ENCODE data around the gene KRTAP21-3. TPM values are rescaled to one million over a fixed set of nuclear protein-coding genes. Genes with fewer than 3 reads are reported as not detected.

Gene KRTAP21-3
- total and polyA plus RNA-seq, 8 donors, result not detected

DNA sequence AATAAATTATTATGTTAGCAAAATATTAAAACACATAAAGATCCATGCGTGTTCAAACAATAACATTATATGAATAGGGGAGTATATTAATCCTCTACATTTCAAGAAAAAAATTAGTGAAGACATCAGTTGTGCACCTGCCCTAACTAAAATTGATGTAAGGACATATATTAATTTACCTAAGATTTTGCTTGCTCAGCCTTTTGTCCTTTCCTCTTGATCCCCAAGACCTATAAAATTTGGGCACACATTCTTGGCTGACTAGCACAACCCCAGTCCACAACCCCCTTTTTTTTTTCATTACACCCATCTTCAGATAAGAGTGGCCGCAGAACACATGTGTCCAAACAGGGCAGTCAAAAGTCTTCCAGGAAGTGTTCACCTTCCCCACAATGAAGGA lies 21.9 kb upstream of the KRTAP21-3 start:
- DNase-seq (no peak), ATAC-seq (no peak), FAIRE-seq (no peak)
- TF ChIP-seq, protein P1, sequence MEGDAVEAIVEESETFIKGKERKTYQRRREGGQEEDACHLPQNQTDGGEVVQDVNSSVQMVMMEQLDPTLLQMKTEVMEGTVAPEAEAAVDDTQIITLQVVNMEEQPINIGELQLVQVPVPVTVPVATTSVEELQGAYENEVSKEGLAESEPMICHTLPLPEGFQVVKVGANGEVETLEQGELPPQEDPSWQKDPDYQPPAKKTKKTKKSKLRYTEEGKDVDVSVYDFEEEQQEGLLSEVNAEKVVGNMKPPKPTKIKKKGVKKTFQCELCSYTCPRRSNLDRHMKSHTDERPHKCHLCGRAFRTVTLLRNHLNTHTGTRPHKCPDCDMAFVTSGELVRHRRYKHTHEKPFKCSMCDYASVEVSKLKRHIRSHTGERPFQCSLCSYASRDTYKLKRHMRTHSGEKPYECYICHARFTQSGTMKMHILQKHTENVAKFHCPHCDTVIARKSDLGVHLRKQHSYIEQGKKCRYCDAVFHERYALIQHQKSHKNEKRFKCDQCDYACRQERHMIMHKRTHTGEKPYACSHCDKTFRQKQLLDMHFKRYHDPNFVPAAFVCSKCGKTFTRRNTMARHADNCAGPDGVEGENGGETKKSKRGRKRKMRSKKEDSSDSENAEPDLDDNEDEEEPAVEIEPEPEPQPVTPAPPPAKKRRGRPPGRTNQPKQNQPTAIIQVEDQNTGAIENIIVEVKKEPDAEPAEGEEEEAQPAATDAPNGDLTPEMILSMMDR (IDR thresholded peaks at IDR 0.05), result no peak
- no peak overlapping the region for H3K4me3 ChIP-seq
- H3K36me3 ChIP-seq, result no peaks in the 10 kb centered on the region
- no peaks in the 10 kb centered on the region for H3K9me3 ChIP-seq
- WGBS, 2 donors, result 71 to 86% methylated on average over 2 of the region's 2 CpGs
- no peak overlapping the region for H3K27ac ChIP-seq
- H3K27me3 ChIP-seq, result no peaks in the 10 kb centered on the region
- intact Hi-C loops (cut with DNase I), result no loop called here
- no peaks in the 10 kb centered on the region for H3K4me1 ChIP-seq

DNA sequence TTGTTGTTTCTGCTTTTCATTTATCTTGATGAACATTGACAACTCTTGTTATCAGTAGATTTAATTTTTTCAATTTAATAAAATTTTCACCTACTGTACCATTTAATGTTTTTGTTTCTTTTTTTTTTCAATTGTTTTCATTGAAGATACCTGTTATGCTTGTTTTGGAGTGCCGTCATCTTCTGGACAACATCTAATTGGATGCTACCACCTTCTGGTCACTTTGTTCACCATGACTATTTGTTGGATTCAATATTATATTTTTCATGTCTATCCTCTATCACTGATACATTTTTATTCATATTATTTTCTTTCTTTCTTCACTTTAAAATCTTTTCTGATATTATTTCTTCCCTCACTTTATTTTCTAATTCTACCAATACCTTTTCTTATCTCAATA lies 14.4 kb upstream of the KRTAP21-3 start:
- Histone ChIP-seq H3K27ac (no peak overlapping the region), H3K4me3 (no peak overlapping the region), H3K9me3 (no peaks in the 10 kb centered on the region), H3K36me3 (no peaks in the 10 kb centered on the region), H3K27me3 (no peaks in the 10 kb centered on the region), H3K4me1 (no peaks in the 10 kb centered on the region)
- no peak for ATAC-seq
- no peak for FAIRE-seq
- WGBS, 2 donors, result 75 to 79% methylated on average over 1 of the region's 1 CpG
- intact Hi-C loops (cut with DNase I), result no loop called here
- no peak for DNase-seq
- TF ChIP-seq, protein P1 (IDR thresholded peaks at IDR 0.05), result no peak

DNA sequence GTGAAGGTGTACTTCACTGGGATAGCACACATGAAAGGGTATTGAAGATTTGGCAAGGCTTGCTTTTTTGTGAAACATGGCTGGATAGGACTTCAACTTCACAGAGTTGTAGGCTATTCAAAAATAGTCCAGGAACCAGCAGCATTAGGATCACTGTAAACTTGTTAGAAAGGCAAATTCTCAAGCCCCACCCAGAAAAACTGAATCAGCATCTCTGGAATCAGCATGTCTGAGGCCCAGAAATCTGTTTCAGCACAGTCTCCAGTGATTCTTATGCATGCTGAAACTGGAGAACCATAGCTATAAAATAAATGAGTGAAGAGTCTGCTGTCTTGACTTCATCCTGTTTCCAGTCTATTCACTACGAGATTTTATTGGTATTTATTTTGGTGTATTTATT lies 8.1 kb upstream of the KRTAP21-3 start:
- no peaks in the 10 kb centered on the region for H3K36me3 ChIP-seq

DNA sequence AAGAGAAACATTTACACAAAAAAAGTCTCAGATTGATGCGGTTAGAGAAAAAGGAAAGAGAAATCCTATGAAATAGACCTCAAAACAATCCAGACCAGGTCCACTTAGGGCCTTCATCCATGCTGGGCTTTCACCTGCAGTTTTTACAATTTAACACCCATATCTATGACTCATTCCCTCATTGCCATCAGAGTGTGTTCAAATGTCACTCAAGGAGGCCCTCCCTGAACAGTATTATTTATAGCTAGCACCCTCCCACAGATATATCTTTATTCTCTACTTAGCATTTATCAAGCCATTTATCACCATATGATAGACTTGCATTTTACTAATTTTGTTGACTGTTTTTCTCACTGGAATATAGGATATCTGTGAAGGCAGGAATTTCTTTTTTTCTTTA lies 824 bp upstream of the KRTAP21-3 start:
- no peak for FAIRE-seq
- H3K27ac ChIP-seq, result no peak overlapping the region
- TF ChIP-seq, protein P1 (IDR thresholded peaks at IDR 0.05), result no peak
- no peak for DNase-seq
- no peak for ATAC-seq
- no peaks in the 10 kb centered on the region for H3K27me3 ChIP-seq
- 90 to 100% methylated on average over 1 of the region's 1 CpG for WGBS, 2 donors
- H3K4me1 ChIP-seq, result no peaks in the 10 kb centered on the region
- no peak overlapping the region for H3K4me3 ChIP-seq
- intact Hi-C loops (cut with DNase I), result no loop called here
- H3K36me3 ChIP-seq, result no peaks in the 10 kb centered on the region
- H3K9me3 ChIP-seq, result no peaks in the 10 kb centered on the region

More for the DNA sequence above, 8.1 kb upstream of the KRTAP21-3 start:
- Histone ChIP-seq H3K4me1 (no peaks in the 10 kb centered on the region), H3K27me3 (no peaks in the 10 kb centered on the region), H3K9me3 (no peaks in the 10 kb centered on the region), H3K27ac (no peak overlapping the region), H3K4me3 (no peak overlapping the region)
- 58 to 71% methylated on average over 1 of the region's 1 CpG for WGBS, 2 donors
- TF ChIP-seq, protein P1 (IDR thresholded peaks at IDR 0.05), result no peak
- intact Hi-C loops (cut with DNase I), result no loop called here
- ATAC-seq (no peak), DNase-seq (no peak), FAIRE-seq (no peak)

DNA sequence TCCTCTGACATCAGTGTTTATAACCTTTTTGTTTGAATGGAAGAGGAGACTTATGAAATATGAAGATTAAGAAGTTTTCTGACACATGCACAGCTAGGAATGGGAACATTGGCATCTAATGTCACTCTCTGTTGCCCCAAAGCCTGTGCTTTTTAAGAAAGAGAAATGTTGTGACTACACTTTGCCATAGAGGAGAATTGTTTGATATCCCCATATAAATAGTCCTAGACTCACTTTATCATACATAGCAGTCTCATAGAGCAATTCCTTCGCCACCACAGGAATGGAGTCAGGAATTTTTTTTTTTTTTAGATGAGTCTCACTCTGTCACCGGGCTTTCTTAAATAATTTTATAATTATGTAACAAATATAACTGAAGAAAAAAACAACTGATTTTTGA lies 1.5 kb downstream of the KRTAP21-3 start:
- no peak overlapping the region for H3K27ac ChIP-seq
- H3K9me3 ChIP-seq, result no peaks in the 10 kb centered on the region
- 85 to 91% methylated on average over 2 of the region's 2 CpGs for WGBS, 2 donors
- H3K27me3 ChIP-seq, result no peaks in the 10 kb centered on the region
- intact Hi-C loops (cut with DNase I), result no loop called here
- no peak for ATAC-seq
- TF ChIP-seq, protein P1 (IDR thresholded peaks at IDR 0.05), result no peak
- no peak for DNase-seq
- FAIRE-seq, result no peak
- no peak overlapping the region for H3K4me3 ChIP-seq
- H3K36me3 ChIP-seq, result no peaks in the 10 kb centered on the region
- H3K4me1 ChIP-seq, result no peaks in the 10 kb centered on the region
